Body of pancreas (tissue), 4 donors: ENCODE results near the gene NLRP3. TPM values are rescaled to one million over a fixed set of nuclear protein-coding genes. Genes with fewer than 3 reads are reported as not detected.

Experiments
- ATAC-seq: fragments of 150-250 bp; one replicate; pipeline ENCODE4 v1.9.1; 2016
- DNase-seq, 4 donors: peaks; one replicate each; pipeline ENCODE4 v3.0.0-alpha.2; 2019
- H3K27ac ChIP-seq, 4 donors: fragments of 200-600 bp; sonication (generic); 1 replicate in 3 of 4; 2 replicates in 1 of 4; pipeline versions ENCODE4 v1.5.1 to v1.6.1; 2016 to 2019; ENCODE audit warnings: mild to moderate bottlenecking in 1 of 4, mixed read lengths in 1 of 4, moderate library complexity in 1 of 4
- H3K27me3 ChIP-seq, 2 donors: fragments of 200-600 bp; sonication (generic); one replicate each; pipeline ENCODE4 v1.6.0; 2016; ENCODE audit warnings: mild to moderate bottlenecking in 1 of 2
- H3K36me3 ChIP-seq, 2 donors: fragments of 200-600 bp; sonication (generic); replicated peaks in 1 of 2; 2 replicates each; pipeline ENCODE4 v1.5.1; 2016; ENCODE audit warnings: low read depth in 2 of 2; ENCODE audit not compliant: insufficient read depth in 1 of 2
- H3K4me1 ChIP-seq: fragments of 200-600 bp; sonication (generic); one replicate; pipeline ENCODE4 v1.6.0; 2016
- H3K4me3 ChIP-seq, 2 donors: fragments of 200-600 bp; sonication (generic); 1 replicate in 1 of 2; 2 replicates in 1 of 2; pipeline ENCODE4 v1.5.1; 2016 to 2019
- H3K9me3 ChIP-seq, 3 donors: fragments of 200-600 bp; sonication (generic); 1 replicate in 2 of 3; 2 replicates in 1 of 3; pipeline ENCODE4 v1.5.1; 2016
- CTCF ChIP-seq, 7 experiments: fragments of 450-650 bp in 4 of 7; fragments of 200-600 bp in 3 of 7; sonication (generic) in 3 of 7; IDR thresholded peaks; one replicate each; pipeline ENCODE4 v1.5.1; 2016 to 2019; ENCODE audit warnings: antibody characterized with exemption in 7 of 7
- POLR2A ChIP-seq, 3 donors: fragments of 450-650 bp; IDR thresholded peaks; one replicate each; pipeline ENCODE4 v1.6.1; 2016; ENCODE audit warnings: antibody characterized with exemption in 3 of 3, mild to moderate bottlenecking in 2 of 3
- WGBS, 2 donors: methylation state at CpG; one replicate each; pipeline ENCODE4 v1.1.5; 2017; 5-methylcytosine and 5-hydroxymethylcytosine counted together
- intact Hi-C: fragments of 100-400 bp; cut with DNase I; formaldehyde crosslinking; loops from one replicate; pipeline ENCODE4 v1.15.1; 2023
- total RNA-seq, 2 donors: library from RNA; depleted of rRNA; stranded (reverse); fragments of >200 nt; gene quantifications; one replicate each; pipeline ENCODE4 v1.1.0, GENCODE V29; 2016

The NLRP3 gene
- total RNA-seq, 2 donors from 2014 or later = 0.26 to 1.6 TPM

GRCh38 chr1:247435759-247436147 lies 19.8 kb downstream of the NLRP3 start:
- ATAC-seq (no peak), DNase-seq (no peak)
- intact Hi-C loops = no loop called here
- Histone ChIP-seq H3K27ac (no peak overlapping the region), H3K9me3 (no peaks in the 10 kb centered on the region), H3K4me3 (no peak overlapping the region), H3K4me1 (no peaks in the 10 kb centered on the region), H3K36me3 (no peaks in the 10 kb centered on the region), H3K27me3 (no peaks in the 10 kb centered on the region)
- TF ChIP-seq CTCF (IDR thresholded peaks at IDR 0.05) (no peak), POLR2A (IDR thresholded peaks at IDR 0.05) (no peak)
- 55 to 66% methylated on average over 3 of the region's 3 CpGs for WGBS, 2 donors

- Histone ChIP-seq H3K27me3 (no peaks in the 10 kb centered on the region), H3K36me3 (no peaks in the 10 kb centered on the region), H3K9me3 (no peaks in the 10 kb centered on the region), H3K4me3 (no peak overlapping the region), H3K4me1 (no peaks in the 10 kb centered on the region), H3K27ac (no peak overlapping the region)
- DNase-seq (no peak), ATAC-seq (peak; percentile 24)
- no peak for TF ChIP-seq CTCF (IDR thresholded peaks at IDR 0.05)
- intact Hi-C loops = no loop called here
- 57 to 65% methylated on average over 17 of the region's 17 CpGs for WGBS, 2 donors
Measured at GRCh38 chr1:247437551-247438505, 21.9 kb downstream of the NLRP3 start.

GRCh38 chr1:247440001-247440620 lies 24.1 kb downstream of the NLRP3 start:
- no peak overlapping the region for H3K4me3 ChIP-seq
- H3K4me1 ChIP-seq = no peaks in the 10 kb centered on the region
- no peaks in the 10 kb centered on the region for H3K36me3 ChIP-seq
- no peak for ATAC-seq
- DNase-seq = no peak
- intact Hi-C loops = no loop called here
- H3K27ac ChIP-seq = no peak overlapping the region
- H3K27me3 ChIP-seq = no peaks in the 10 kb centered on the region
- TF ChIP-seq CTCF (IDR thresholded peaks at IDR 0.05) (no peak), POLR2A (IDR thresholded peaks at IDR 0.05) (no peak)
- no peaks in the 10 kb centered on the region for H3K9me3 ChIP-seq
- WGBS, 2 donors = 37 to 67% methylated on average over 6 of the region's 6 CpGs

- H3K27me3 ChIP-seq = no peaks in the 10 kb centered on the region
- DNase-seq (no peak), ATAC-seq (no peak)
- WGBS, 2 donors = 63 to 69% methylated on average over 5 of the region's 5 CpGs
- H3K36me3 ChIP-seq = no peaks in the 10 kb centered on the region
- H3K4me1 ChIP-seq = no peaks in the 10 kb centered on the region
- no peaks in the 10 kb centered on the region for H3K9me3 ChIP-seq
- H3K27ac ChIP-seq = no peak overlapping the region
- TF ChIP-seq CTCF (IDR thresholded peaks at IDR 0.05) = no peak
- no peak for TF ChIP-seq POLR2A (IDR thresholded peaks at IDR 0.05)
- no peak overlapping the region for H3K4me3 ChIP-seq
- intact Hi-C loops = no loop called here
Measured at GRCh38 chr1:247441606-247442005, 25.6 kb downstream of the NLRP3 start.
